ENCODE data around the gene ZC3H18.

The ZC3H18 gene

GRCh38 chr16:88533381-88533917 lies 36.8 kb upstream of the ZC3H18 start:
- DNase-seq = no peak

- peak; percentile 67 for DNase-seq
Measured at GRCh38 chr16:88533932-88534637, 36.1 kb upstream of the ZC3H18 start.

- DNase-seq = no peak
Measured at GRCh38 chr16:88534638-88535190, 35.5 kb upstream of the ZC3H18 start.

- DNase-seq = no peak
Measured at GRCh38 chr16:88535191-88535856, 34.9 kb upstream of the ZC3H18 start.

- DNase-seq = no peak
Measured at GRCh38 chr16:88535857-88536222, 34.4 kb upstream of the ZC3H18 start.

GRCh38 chr16:88536510-88536909 lies 33.7 kb upstream of the ZC3H18 start:
- DNase-seq = no peak

- no peak for DNase-seq
Measured at GRCh38 chr16:88536971-88537751, 33.0 kb upstream of the ZC3H18 start.

- DNase-seq = no peak
Measured at GRCh38 chr16:88537859-88538258, 32.3 kb upstream of the ZC3H18 start.

GRCh38 chr16:88538366-88539060 lies 31.7 kb upstream of the ZC3H18 start:
- no peak for DNase-seq

- no peak for DNase-seq
Measured at GRCh38 chr16:88539261-88539651, 30.9 kb upstream of the ZC3H18 start.

GRCh38 chr16:88539652-88540345 lies 30.4 kb upstream of the ZC3H18 start:
- no peak for DNase-seq

GRCh38 chr16:88540346-88540977 lies 29.7 kb upstream of the ZC3H18 start:
- no peak for DNase-seq

- no peak for DNase-seq
Measured at GRCh38 chr16:88541831-88542616, 28.2 kb upstream of the ZC3H18 start.

- no peak for DNase-seq
Measured at GRCh38 chr16:88543230-88543813, 26.9 kb upstream of the ZC3H18 start.

- no peak for DNase-seq
Measured at GRCh38 chr16:88545781-88546180, 24.4 kb upstream of the ZC3H18 start.

- DNase-seq = no peak
Measured at GRCh38 chr16:88548131-88548874, 21.9 kb upstream of the ZC3H18 start.

GRCh38 chr16:88548985-88549384 lies 21.2 kb upstream of the ZC3H18 start:
- no peak for DNase-seq

GRCh38 chr16:88549671-88550245 lies 20.4 kb upstream of the ZC3H18 start:
- no peak for DNase-seq

- DNase-seq = no peak
Measured at GRCh38 chr16:88550246-88550661, 19.9 kb upstream of the ZC3H18 start.
